GM19467 (cell line): ENCODE data around the gene CNTN1.
A peak's percentile ranks its signal among the peaks of the same experiment; 100 is the strongest.

ENCODE experiments used
- ATAC-seq: cut with Tn5 transposase; IDR thresholded peaks from one replicate; pipeline ENCODE4 v1.9.1; 2021; ENCODE audit warnings: mild to moderate bottlenecking, moderate library complexity; ENCODE audit not compliant: unreplicated experiment

CNTN1 gene

DNA sequence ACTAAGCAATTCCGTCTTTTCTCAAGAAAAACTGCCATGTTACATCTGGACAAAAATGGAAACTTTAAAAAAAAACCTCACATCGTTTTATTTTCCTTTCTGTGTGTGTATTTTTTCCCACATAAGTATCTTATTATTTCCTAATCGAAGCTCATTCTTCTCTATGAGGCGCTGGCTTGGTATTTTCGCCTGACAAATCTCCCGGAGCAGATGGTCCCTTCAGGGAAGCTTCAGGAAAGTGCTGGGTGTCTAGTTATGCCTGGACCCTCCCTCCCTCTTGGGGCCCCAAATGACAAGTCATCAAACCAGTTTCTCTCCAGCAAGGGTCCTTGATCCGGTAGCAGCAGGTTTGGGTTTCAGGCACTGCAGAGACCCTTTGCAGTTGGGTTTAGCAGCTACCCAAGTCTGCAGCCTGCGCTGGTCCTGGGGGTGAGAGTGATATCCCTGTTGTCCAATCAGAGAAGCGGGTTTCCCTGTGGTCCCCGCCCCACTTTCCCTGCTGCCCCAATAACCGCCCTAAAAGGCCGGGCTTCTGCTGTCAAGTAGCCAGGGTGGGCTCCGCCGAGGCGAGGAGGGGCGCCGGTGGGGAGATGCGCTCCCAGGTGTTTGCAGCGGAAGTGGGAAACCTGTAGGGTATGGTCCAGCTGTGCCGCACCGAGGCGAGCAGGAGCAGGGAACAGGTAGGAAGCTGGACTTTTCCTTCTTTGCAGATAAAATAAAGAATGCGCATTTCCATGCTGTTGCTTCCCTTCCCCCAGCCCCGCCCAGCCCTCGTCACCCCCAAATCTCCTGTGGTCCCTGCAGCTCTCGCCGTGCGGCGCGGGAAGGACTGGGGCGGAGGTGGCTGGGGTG is at the start of gene CNTN1:
CNTN1 (plus strand) TSS at position 527 of the 852 bp plus-strand sequence.
- ATAC-seq = peak; percentile 54

DNA sequence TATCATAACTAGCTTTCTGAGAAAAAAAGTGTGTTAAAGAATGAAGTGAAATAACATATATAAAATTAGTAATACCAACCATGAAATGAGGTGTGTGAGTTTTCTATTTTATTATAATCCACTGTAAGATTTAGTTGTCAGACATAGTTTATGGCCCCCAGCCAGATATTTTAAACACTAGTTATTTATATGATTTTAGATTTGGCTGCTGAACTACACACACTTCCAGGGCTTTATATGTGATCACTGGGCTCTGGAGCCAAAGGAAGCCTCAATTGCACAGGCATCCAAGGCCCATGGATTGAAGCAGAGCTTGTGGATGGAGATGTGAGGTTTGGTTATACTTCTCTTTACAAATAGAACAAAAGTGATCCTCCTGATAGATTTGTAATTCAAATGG is 48.7 kb upstream of the CNTN1 start:
- no peak for ATAC-seq

DNA sequence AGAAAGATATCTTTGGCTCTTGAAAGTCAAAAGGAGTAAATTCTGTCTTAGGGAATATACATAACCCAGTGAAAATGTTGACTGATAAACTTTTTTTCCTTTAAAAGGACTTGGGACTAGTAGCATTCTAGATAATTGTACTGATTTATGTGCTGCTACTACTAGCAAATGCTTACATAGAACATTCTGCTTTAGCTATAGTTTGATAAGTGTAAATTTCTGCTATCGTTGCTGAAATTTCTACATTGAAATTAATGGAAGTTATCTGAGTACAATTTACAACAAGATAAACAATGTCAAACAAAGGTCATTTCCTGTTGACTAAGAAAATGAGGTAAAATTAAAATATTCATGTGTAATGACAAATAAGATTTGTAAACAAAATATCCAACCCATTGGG is 48.3 kb upstream of the CNTN1 start:
- ATAC-seq = no peak

DNA sequence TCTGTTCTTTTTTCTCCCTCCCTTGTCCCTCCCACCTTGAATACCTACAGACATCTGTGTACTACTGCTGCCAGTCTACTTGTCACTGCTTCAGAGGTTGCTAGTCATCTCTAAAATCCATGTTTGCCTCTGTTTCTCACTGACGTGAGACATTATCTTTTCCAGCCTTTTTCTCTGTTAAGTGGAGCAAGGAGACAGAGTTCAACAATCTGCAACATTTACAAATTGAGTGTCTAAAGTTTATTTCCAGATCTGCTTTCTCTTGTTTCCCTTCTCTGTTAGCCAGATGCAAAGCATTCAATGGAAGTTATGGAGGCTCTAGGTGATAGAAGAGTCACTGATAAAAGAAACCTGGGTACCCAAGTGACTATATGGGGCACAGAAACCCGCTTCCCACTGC is 47.5 kb upstream of the CNTN1 start:
- no peak for ATAC-seq

DNA sequence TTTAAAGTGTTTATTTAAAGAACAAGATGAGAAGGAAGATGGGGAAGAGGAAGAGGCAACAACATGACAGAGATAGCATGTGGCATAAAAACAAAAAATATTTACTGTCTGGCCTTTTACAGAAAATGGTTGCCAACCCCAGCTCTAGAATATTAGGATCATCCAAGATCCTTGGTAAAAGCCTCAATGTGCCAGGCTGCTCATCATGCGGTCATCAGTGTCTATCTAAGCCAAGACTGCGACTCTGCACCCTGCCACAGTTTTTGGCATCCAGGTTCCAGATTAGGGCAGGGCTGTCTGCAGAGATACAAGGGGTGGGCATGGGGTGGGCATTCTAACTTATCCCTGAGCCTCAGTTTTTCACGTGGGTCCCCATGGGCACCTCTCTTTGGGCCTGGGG is 46.9 kb upstream of the CNTN1 start:
- no peak for ATAC-seq

DNA sequence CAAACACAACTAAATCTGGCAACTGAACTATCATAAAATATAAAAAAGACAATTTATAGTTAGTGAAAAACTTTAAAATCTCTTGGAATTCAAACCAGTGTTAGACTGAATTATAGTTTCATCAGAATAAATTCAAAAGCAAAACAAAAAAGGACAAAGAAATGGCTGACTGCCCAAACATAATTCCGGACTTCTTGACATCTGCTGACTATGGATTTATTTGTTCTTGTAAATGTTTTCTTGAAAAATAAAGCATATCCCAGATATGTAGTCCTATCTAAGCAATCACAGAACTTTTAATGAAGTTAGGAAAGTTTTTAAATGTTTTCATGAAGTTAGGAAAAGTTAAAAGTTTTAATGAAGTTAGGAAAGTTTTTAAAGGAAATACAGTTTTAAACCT is 45.8 kb upstream of the CNTN1 start:
- ATAC-seq = no peak

DNA sequence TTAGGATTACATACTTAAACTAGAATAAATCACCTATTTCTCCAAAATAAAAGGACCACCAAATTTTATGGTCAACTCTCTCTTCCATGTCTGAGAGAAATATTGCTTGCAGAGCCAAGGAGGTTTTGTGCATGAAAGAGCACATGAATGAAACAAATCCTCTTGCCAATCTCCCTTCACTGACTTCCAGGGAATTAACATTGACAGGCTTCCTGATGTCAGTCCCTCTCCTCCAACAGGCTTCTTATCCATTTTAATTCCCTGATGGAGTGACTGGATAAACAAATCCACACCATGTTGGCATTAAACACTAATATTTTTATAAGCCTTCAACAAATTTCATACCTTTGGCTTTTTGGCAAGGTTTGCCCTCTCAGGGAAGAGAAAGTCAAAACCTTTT is 45.3 kb upstream of the CNTN1 start:
- ATAC-seq = no peak

DNA sequence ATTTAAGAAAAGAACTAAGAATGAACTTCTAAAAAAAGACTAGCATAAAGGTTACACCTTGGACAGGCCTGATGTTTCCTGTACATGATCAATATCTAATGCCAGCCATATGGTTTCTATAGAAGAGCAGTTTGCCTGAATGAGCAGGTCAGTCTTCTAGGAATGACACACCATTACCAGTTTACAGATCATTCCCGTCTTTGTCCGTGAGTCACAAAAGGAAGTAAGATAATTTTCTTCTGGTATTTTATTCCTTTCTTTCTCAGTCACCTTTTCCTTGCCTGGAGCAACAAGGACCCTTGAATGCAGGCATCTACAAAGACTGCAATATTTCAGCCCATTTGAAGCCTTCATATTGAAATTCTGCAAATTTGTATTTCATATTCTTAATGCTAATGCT is 44.6 kb upstream of the CNTN1 start:
- ATAC-seq = no peak

DNA sequence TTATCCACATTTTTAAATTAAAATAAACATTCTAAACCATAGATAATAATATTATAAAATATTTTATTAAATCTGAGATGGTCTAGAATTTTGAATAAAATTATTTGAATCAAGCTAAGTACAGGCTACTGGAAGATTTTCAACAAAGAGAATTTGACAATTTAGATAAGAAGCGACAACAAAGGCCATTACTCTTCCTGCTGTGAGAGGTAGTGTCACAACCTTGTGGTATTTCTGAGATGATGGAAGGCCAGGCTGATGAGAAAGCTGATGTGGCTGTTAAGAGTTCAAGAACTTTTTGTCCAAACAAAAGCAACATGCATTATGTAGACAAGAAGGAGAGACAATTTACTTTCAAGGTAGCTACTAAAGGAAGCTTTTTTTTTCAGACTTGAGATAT is 43.7 kb upstream of the CNTN1 start:
- no peak for ATAC-seq

DNA sequence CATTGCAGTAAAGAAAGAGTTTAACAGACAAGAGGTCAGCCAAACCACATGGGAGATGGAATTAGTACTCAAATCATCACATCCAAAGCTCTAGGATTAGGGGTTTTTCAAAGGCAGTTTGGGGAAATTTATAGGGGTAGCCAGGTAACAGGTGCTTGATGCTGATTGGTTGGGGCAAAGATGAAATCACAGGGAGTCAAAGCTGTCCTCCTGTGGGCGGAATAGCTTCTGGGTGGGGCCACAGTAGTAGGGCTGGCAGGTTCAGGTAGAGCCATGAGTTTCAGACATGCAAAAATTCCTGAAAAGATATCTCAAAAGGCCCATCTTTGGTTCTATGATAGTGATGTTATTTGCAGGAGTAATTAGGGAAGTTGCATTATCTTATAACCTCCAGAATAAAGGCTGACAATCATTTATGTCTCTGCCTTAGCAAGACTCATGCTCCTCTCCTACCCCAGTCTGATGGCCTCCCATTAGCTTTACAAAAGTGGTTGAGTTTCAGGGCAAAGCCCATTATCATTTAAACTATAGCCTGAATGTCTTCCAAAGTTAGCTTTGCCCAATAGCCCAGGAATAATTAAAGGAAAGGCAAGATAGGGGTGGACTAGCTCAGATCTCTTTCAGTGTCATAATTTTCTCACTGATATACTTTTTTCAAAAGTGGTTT is 42.1 kb upstream of the CNTN1 start:
- no peak for ATAC-seq

DNA sequence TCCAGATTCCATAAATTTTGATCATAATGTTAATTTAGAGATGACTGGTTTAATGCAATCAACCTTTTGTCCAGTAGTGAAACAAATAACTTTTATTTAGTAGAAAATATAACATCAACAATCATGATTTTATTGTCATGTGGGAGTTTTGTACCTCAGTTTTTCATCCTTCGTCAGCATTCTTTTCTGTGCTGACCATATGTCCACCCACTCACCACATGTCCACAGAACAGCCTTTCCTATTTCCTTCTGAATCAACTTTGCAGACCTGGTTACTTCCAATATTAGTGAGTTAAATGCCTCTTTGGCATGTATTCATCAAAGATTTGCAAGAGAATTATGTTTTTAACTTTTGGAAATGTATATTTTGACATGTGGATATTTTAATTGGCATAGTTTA is 36.8 kb upstream of the CNTN1 start:
- no peak for ATAC-seq

DNA sequence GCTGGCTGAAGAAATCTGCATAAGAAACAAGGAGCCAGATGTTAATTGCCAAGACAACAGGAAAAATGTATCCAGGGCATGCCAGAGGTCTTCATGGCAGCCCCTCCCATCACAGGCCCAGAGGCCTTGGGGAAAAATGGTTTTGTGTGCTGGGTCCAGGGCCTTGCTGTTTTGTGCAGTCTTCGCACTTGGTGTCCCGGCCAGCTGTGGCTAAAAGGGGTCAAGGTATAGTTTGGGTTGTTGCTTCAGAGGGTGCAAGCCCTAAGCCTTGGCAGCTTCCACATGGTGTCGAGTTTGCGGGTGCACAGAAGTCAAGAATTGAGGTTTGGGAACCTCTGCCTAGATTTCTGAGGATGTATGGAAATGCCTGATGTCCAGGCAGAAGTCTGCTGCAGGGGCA is 29.9 kb upstream of the CNTN1 start:
- no peak for ATAC-seq

DNA sequence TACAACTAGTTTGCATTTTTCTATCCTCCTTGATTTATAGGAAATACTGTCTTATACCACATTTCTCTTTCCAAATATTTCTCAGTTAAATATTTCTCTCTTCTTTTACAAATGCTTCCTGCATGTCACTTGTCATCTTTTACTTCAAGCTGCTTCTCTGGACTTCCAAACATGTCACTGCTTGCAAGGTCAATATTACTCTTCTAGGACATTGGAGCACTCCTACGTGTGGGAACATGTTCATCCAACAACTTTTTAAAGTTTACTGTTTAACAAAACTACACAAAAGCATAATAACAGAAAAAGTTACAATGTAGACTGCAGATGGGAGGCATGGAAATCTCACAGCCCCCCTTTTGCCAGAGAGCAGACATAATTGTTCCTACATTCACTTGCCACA is 28.5 kb upstream of the CNTN1 start:
- no peak for ATAC-seq

DNA sequence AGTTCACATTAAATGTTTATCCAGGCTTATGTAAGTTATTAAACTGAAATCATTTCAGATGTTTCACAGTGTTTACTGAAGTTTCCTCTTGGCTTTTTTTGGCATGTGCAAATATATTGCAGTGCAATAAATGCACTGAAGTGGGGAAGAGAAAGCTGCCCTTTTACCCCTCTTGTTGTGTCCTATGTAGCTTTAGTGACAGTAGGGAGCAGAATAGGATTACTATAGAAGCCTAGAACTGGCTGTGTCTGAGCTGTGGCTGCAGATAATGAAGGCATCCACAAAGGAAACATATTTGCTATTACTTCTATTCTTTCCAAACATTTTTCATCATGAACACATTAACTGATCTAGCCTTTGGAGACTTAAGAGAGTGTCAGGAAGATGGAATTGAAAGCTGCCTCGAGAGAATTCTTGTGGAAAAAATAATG is 24.1 kb upstream of the CNTN1 start:
- ATAC-seq = no peak

DNA sequence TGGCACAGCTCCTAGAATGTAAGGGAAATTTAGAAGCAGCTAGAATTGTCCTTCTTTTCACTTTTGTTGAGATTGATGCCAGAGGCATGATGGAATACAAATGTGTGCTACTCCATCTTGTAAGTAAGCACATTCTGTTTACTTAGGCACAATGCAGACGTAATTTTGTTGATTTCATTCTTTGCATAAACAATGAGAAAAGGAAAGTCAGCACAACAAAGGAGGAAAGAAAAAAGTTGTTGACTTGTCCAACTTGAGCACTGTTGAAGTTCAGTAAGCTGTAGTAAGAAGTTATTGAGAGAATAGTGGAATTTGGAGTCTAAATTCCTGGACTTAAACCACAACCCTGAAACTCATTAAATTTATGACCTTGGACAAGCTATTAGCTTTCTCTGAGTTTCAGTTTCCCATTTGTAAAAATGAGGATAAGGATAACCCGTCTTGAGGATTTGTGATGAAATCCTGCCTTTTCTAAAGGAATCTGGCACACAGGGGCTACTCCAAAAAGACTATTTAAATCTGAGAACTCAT is 19.4 kb upstream of the CNTN1 start:
- ATAC-seq = no peak

DNA sequence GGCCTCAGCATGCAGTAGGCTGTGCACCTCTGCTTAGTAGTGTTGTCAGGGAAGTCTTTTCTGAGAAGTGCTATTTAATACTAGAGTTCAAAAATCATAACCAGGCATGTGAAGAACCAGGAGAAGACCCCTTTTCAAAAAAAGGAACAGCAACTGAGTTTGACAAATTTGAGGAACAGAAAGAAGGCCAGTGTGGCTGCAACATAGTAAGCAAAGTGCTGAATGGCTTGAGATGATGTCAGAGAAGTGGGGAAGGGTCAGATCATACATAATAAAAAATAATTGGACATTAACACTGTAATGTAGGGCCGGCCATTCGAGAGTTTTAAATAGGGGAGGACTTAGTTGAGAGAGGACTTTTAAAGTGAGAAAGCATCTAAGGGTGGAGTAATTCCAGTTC is 11.1 kb upstream of the CNTN1 start:
- no peak for ATAC-seq

DNA sequence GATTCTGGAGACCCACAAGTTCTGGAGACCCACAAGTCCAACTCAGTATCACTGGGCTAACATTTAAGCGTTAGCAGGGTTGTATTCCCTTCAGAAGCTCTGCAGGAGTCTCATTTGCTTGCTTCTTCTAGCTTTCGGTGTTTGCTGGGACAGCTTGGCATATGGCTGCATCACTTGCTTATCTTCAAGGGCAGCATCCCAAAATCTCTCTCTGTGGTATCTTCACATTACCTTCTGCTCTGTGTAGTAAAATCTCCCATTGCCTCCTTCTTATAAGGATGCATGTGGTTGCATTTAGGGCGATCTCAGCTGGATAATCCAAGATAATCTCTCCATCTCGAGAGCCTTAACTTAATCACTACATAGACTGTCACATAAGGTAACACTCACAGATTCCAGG is 7.3 kb upstream of the CNTN1 start:
- ATAC-seq = no peak

DNA sequence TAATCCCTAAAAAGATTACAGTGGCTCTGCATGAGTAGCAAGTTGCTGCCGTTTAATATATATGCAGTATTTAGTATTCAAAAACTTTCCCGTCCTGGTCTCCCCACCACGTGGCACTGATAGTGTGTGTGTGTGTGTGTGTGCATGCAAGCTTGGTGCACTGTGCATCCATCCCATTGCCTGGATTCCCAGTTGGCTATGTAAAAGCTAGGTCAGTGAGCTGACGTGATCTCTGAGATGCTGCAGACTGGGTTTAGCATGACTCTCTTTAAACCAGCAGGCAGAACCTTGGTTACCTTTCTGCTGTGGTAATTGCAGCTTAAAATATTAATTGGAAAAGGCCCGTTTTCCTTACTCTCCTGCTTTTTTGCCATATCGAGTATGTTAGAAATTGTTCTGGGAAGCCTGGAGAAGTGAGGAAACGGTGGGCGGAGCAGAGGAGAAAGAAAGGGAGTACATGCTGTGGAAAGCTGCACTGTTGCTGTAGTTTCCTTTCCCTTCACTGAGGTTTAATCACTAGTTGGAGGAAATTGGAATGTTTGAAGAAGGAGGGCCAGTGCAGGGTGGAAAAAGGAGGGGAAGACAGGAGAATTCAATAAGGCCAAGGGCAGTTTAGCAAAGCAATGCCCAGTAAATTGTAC is 4.0 kb upstream of the CNTN1 start:
- ATAC-seq = no peak

DNA sequence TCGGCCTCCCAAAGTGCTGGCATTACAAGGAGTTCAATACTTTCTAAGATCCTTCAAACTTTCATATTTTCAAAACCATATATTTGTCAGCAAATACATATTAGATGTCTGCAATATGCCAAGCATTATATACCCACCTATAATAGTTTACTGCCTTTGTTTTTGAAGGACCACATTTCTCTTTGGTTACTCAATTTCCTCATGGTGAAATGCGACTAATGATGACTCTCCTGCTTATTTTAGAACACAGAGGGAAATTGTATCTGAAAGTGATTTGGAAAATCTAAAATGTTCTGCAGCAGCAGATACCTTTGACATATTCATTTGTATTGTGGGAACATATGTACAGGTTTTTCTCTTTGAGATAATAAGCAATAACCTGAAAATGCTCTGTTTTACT is 2.7 kb upstream of the CNTN1 start:
- ATAC-seq = no peak

DNA sequence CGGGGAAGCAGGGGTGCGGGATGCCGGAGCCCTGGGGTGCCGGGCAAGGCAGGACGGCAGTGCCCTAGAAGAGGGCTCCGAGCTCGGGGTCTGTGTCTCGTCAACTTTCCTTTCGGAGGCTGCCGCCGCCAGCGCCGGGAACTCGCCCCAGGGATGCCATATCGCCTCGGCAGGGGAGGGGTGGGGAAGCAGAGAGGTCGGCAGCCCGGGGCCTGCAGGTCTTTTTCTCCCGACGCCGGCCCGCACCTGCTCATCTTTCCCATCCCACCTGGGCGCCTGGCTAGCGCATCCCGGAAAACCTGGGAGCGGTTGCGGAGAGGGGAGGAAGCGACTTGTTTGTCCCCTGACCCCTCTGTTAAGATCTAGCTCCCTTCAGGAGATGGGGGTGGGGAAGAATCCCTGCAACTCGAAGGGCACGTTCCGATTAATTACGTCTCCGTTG is 547 bp downstream of the CNTN1 start:
- ATAC-seq = no peak

DNA sequence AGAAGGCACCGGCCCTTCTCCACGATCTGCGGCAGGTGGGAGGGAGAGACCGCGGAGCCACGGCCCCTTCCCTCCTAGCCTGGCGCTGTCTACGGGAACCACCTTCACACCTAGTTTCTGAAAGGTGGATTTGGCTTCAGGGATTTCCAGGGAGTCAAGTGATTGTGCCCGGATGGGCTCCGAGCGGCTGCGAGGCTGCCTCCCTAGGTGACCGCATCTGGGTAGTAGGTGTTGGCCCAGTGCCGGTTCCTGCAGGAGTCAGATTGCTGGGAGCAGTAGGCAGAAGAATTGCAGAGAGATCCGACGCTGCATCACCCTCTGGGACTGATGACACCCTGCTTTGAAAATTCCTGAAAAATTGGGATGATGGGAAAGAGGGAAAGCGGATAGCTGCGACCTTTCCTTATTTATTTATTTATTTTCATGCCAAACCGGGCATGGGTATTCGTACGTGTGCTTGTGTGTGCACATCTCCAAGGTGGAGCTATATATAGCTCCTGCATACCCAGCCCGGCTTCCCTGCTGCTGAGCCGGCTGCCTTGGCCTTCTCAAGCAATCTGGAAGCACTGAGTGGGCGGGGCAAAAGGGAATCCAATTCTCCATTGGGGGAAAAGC is 1.1 kb downstream of the CNTN1 start:
- no peak for ATAC-seq
